CD4-positive, alpha-beta T cell treated with Interleukin-6 for 4 hours (primary cell): Measurements from ENCODE around the gene HPS4.

Source experiments
- DNase-seq: peaks from one replicate; pipeline ENCODE4 v3.0.0-alpha.2; 2020; ENCODE audit warnings: mixed read lengths

The HPS4 gene

DNA sequence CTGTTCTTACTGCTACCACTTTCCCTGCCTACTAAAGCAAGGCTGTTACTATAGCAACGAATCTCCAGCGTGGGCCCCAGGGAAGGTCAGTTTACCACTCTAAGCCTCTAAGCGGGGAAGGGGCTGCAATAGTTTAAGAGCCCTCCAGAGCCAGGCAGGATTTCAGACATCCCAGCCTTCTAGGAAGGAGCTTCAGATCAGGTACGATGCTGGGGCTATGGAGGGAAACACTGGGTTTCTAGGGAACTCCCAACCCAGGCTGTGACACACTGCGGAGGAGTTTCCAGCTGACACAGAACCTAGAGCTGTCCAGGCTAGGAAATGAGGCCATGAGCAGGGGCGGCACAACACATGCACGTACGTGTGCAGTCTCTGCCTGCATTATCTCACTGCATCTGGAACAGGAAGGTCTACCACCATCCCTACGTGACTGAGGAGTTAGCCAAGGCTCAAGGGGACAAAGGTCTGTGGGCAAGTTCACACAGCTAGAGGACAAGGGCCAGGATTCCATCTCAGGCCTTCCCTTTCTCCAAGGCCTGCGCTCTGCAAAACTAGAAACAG, 20.4 kb downstream of the HPS4 start:
- DNase-seq: no peak

DNA sequence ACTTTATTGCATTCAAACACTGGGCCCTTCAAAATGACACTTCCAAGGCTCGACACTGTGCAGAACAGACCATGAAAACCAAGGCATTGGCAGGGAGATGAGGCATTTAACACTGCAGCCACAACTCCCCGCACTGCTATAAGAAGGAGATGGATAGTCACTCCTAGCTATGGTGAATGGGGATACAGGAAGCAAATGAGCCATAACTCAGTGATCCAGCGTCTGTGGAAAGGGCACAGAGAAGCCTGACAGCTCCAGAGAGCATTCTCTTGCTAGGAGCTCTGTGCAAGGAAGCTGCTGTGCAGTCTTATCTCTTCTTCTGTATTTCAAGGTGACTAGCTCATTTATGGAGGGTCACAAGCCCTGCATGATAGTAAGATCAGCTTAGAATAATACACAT, 20.9 kb downstream of the HPS4 start:
- no peak for DNase-seq

DNA sequence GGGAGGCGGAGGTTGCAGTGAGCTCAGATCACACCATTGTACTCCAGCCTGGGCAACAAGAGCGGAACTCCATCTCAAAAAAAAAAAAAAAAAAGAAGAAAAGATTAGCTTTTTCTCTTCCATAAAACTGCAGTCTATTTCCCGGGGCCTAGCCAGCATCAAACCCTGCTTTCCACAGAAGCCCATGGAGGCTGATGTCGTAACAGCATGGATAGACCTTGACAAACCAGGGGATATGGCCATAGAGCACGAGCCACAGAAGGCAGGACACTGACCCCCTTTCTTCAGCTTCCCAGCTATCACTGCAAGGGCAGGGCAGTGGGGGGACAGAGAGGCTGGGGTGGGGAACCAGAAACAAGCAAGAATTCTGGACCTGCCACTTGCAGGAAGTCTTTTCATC, 21.5 kb downstream of the HPS4 start:
- no peak for DNase-seq

DNA sequence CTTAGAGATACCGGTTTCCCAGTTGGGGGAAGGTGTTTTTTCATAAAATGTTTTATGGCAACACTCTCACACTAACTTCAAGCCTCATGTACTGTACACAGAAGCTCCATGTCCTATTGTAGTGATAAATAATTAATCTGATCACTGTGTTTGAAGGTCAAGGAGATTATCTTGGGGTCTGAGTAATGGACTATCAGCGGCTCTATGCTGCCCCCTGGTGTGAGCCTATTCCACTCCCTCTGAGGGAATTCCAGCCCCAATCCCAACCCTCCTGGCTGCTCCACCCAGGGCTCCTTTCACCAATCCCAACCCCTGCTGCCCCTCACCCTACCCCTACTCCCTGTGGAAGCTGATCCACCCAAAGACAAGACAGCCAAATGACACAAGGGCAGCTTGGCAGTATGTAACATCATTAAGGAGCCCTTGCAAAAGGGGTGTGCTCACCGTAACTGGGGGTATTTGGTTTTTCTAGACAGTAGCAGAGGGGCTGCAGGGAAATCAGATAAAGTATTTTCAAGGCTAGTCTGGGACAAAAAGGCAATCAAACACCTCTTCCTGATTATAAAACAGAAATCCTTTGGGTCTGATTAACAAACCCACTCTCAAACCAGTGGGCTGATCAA, 22.3 kb downstream of the HPS4 start:
- peak; percentile 62 for DNase-seq

DNA sequence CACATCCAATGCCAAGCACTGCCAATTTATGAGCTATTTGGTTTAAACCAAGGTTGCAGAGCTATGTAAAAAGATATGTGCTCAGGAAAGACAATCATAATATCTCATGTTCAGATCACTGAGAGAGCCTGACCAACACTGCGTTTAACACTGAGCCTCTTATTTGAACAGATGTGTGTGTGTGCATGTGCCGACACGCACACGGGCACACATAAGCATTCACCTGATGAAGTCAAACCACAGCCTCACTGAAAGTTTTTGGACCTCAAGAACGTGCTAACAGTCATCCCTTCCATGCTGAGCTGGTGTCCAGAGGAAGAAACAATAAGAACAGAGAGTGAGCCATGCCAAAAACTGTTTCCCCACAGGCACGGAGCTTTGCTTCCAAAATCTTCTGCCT, 23.4 kb downstream of the HPS4 start:
- no peak for DNase-seq

DNA sequence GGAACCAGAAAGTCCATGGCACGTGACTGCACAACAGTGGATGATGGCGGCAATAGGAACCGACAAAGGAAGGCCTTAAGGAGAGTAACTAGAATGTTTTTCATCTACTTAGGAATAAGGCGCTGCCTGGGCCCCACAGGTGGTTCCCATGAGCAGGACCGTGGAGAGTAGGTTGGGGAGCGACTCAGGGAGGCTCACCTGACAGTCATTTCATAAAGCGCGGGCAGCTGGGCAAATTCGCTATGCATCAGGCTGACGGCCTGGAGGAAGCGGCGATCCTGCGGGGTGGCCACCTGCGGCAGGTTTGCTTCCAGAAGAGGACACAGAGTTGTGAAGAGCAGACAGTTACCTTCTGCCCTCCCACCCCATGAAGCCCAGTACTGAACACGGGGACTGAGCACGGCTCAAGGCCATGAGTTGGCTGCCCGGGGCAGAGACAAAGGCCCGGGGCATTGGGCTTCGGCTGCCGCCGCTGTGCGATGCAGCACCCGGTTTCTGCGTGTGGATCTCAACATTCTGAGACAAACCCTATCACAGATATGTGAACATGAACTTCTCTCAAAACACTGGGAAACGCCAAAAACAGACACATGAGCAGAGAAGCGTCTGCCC, 25.8 kb downstream of the HPS4 start:
- DNase-seq: no peak

DNA sequence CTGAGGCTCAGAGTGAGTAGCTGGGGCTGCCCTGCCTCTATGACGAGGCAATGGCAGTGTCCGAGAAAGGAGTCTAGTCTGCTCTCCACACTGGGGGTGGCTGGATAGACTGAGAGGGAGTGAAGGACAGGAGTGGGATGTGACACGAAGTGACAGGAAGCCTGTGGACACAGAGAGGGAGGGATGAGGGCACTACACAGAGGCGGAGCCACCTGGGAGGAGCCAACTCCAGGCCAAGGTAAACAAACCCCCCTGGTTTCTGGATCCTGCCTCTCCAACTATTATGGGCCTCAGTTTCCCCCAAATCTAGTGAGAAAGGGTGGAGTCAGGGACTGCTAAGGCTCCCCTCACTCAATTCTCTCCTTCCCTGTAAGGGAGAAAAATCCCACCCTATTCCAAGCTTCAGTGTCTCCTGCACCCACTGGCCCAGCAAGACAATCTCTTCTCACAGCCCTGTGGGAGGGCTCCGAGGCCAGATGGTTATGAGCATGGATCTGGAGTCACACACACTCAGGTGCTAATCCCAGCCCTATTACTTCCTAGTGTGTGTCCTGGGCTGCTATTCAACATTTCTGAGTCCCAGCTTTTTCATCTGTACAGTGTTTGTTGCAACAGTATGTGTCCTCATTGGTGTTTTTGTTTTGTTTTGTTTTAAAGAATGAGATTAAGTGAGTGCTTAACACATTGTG, 29.6 kb downstream of the HPS4 start:
- DNase-seq: no peak

DNA sequence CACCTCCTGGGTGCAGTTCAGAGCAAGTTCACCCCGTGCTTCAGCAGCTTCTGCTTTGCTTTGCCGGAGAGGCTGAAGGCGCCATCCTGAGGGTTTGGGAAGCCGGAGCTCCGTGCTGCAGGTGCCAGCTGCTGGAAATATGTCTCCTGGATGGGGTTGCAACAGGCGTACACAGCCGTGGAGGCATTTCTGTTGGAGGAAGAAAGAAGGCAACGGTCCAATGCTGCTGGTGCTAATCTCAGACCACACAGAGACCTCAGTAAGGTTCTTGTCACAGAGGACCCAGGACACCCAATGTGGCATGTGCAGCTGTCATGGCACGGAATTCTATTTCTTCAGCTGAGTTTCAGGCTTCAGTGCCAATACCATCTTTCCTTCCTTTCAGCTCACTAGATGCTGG, 30.4 kb downstream of the HPS4 start:
- DNase-seq: no peak

DNA sequence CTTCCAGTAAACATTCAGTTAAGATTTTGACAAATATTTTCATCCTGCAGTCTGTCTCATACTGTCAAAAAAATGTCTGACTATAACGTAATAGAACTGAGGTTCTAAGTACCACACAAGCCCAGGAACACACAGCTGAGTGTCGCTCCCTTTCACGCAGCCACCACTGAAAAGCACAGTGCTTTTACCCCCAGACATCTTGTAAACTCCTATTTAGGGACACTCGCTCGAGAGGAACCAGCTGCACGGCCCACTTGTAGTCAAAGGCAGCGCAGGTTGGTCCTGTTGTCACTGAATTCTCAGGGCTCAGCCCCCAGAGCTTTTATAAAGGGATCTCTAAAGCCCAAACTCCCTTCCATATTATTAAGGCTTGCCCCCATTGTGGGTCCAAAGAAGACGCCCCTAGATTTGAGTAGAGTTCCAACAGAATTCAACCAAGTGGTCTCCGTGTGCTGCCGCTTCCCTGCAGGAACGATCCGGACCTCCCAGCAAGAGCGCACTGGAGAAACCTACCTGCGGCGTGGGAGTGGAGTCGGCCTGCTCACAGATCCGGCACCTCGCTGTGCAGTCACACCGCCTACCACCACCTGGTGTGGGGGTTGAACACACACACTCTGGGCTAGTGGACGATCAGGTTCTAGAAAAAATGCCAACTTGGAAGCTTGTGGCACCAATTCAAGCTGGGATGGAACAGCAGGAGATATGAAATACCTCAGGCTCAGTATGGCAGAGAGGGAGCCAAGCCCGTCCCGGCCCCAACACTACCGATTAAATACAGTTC, 31.2 kb downstream of the HPS4 start:
- no peak for DNase-seq

DNA sequence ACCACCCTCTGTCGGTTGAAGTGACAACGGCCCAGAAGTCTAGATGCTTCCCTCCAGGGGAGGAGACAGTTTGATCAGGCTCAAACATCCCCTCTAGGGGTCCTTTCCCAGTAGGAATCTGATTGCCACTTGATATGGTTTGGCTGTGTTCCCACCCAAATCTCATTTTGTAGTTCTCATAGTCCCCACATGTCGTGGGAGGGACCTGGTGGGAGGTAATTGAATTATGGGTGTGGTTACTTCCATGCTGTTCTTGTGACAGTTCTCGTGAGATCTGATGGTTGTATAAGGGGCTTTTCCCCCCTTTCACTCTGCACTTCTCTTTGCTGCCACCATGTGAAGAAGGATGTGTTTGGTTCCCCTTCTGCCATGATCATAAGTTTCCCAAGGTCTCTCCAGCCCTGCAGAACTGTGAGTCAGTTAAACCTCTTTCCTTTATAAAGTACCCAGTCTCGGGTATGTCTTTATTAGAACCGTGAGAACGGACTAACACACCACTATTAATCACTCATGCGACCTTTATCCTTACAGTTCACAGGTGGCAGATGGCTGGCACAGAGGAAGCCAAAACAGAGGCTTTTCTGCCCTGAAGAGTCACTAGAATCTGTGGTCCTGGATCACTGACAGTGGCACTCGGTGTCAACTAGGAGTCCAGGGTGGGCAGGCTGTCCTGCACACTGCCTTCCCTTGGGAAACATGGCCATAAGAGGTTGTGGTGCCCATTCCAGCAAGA, 33.0 kb downstream of the HPS4 start:
- no peak for DNase-seq

DNA sequence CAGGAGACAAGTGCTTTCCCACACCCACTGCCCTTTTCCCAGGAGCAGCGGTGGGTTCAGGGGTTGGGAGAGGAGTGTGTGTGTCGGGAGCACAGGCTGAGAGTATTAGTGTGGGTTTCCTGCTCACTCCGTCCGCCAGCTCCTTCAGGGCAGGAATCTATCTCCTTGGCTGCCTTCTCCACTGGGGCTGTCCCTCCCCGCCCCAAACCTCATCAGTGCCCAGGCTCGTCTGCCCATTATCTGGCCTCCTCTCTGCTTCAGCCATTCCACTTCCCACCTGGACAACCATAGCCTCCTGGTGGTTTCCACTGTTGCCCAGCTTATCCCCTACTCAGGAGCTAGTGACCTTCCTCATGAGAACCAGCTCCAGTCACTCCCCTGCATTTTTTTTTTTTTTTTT, 34.6 kb downstream of the HPS4 start:
- no peak for DNase-seq

DNA sequence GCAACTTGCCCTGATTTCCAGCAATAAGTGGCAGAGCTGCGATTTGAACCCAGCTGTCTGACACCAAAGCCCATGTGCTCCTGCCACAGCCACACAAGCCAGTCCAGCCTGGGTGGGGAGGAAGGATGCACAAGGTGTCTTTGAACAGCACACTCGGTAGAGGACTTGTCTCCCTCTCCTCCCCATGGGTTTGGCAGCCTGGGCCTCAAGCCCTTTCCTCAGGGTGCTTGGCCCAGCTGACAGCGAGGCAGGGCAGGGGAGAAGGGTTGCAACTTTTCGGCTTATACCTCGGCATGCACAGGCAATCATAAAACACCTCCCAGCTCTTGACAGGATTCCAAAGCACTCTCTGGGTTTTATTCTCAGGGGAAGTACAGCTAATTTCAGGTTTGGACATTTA, 35.2 kb downstream of the HPS4 start:
- no peak for DNase-seq

DNA sequence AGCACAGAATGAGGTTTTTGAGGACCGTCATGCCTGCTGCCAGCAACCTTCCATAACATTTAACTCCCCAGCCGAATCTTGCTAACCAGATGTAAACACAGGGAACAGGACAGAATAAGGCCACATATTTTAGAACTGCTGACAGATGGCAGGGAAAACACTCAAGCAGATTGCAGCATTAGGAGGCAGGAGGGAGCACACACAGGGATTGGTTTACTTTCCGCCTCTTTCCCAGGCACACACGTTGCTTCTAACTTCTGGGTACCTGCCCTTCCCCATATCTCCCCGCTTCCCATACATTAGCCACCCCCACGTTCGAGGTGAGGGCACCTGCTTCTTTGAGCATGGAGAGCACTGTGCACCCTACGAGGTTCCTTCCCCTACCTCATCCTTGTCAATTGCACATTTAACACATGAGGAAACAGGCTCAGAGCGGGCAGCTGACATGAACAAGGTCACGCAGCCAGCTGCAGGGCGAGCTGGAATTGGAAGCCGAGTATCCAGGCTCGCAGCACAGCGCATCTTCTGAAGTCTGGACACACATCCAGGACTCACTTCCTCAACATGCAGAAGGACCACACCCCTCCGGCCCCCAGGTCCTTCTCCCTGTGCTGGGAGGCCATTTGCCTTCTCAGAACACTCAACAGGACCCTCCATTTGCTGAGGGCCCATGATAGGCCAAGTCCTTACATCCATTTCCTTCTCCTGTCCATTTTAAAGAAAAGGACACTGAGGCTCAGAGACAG, 35.8 kb downstream of the HPS4 start:
- DNase-seq: no peak

DNA sequence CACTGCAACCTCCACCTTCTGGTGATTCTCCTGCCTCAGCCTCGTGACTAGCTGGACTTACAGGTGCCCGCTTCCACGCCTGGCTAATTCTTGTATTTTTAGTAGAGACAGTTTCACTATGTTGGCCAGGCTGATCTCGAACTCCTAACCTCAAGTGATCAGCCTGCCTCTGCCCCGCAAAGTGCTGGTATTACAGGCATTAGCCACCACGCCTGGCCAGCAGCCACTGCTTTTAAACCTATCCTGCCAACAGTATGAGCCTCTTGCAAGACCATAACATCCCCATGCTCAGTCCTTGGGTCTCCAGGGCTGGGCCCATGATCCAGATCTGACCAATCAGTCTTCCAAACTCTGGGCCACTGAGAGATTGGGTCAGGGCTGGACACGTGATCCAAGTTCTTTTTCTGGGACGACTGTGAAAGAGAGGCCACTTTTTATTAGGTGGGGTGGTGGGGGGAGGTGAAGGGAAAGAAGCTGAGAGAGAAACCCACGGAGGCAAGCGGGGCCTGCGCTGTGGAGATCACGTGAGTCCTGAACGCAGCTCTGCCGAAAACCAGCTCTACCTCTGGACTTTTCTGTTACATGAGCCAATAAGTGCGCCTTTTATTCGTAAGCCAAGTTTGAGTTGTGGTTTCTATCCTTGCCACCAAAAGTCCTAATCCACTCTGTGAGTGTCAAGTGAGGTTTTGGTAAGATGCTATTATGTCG, 36.6 kb downstream of the HPS4 start:
- no peak for DNase-seq

DNA sequence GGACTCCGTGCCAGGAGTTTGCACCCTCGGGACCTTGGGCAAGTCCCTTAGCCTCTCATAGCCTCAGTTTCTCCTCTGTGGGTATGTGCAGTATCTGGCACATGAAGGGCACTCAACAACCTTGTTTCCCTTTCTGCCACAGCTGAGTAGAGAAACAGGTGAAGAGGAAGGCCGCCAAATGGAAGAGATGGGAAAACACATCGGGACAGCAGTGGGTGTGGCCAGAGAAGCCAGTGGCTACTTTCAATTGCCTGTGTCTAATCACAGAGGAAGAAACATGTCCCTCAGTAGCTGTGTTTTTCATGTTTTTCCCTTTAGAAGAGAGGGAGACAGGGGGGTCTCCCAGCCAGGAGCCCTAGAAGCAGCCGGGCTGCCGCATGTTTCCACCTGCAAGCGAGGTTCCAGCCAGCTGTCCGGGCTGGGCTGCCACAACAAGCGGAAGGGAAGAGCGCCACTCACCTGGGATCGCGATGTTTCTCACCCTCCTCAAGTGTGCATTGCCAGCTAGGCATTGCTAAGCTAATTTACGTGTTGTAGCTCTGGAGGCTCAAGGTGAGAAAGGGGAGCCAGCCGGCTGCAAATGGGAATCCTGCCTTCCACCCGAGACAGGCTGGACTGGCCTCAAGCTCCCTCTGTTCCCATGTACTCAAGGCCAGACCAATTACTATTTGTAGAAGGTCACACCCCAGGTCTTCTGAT, 37.9 kb downstream of the HPS4 start:
- no peak for DNase-seq

DNA sequence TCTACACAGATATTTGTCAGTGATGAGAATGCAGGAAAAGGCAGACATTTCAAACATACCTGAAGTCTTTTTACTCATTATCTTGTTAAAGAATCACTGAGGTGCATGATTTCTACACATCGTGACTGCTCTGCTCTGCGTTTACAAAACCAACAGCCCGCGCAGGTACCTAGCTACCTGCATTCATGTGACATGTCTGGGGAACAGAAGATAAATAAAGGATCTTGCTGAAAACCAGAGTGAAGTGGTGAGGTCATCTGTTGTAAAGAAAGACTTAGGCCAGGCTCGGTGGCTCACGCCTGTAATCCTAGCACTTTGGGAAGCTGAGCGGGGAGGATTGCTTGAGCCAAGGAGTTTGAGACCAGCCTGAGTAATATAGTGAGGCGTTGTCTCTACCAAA, 38.8 kb downstream of the HPS4 start:
- DNase-seq: no peak

DNA sequence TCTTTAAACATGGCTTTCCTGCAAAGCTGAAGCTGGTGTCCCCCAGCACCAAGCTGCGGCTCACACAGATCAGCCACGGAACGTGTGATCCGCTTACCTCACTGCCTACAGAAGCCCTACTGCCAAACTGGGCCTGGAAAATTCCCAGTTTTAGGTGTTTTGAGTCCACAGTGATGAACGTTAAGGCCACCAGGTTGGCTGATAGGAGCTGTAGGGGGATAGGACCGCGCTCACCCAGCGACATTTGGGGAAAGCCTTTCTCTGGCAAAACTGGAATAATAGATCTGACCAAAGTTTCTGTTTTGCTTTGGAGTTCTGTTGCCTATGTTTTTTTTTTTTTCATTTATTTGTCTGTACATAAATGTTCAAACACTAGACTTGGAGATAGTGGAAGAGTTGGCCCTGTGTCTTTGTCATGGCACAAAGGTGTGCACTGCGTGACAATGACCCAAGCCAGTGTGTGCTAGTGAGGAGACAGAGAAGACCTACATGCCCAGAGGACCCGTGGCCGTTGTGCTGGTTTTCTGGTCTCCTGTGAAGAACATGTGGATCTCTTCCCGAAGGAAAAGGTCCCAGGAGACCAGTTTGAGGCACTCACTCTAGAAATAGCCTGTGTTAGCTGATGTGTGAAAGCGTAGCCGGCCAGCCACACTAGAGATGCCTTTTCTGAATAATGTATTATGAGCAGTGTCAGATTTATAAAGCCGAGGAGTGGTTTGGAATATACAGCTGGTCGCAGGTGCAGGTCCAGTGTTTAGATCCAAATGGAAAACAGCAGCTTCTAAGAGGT, 39.5 kb downstream of the HPS4 start:
- DNase-seq: no peak

DNA sequence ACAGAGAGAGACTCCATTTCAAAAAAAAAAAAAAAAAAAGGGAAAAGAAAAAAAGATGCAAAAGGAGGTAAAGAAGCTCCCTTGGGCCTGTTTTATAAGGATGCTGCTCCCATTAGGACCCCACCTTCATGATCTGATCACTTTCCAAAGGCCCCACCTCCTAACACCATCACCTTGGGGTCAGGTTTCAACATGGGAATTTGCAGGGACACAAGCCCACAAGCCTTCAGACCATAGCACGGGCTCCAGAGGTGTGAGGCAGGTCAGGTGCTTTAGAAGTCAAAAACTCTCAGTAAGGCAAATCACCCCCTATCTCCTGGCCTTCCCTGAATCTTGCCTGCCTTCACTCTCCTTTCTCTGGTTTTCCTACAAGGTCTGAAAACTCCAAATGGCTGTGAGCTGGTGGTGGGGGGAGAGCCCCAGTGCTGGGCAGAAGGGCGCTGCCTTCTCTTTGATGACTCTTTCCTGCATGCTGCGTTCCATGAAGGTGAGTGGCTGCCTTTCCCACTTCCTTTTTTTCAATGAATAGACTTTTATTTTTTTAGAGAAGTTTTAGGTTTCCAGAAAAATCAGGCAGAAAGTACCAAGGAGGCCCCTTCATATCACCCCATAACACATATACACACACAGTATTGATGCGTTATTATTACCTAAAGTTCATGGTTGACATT, 41.4 kb downstream of the HPS4 start:
- DNase-seq: no peak

DNA sequence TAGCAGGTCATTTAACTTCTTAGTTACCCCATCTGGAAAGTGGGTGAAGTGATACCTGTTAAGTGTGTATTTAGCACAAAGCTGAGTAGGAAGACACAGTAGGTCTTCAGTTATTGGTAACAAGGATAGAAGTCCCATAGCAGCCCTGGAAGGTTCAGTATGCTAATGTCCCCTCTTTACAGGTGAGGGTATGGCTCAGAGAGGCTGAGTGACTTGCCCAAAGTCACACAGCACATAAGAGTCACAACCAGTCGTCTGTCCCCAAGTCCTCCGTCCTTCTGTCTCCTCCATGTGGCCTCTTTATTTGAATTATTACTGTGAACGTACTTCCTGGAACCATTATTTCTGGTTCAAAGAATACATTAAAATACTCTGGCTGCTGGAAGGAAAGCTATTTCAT, 44.0 kb downstream of the HPS4 start:
- no peak for DNase-seq
